C4-2B (cell line): ENCODE results near the gene TRIO.

ENCODE experiments used
- H3K27ac ChIP-seq: fragments of 450-650 bp; 2 replicates; pipeline ENCODE4 v1.5.1; 2017
- CTCF ChIP-seq: fragments of 450-650 bp; conservative IDR thresholded peaks from 2 replicates; pipeline ENCODE4 v1.5.1; 2017; ENCODE audit warnings: mild to moderate bottlenecking
- ZFX ChIP-seq: fragments of 450-650 bp; IDR thresholded peaks from 2 replicates; pipeline ENCODE4 v1.6.1; 2017

TRIO gene

GRCh38 chr5:14467251-14467650, 324.1 kb downstream of the TRIO start:
- TF ChIP-seq ZFX = no peak
- TF ChIP-seq CTCF = no peak
- no peak overlapping the region for H3K27ac ChIP-seq

GRCh38 chr5:14467886-14468285, 324.7 kb downstream of the TRIO start:
- no peak overlapping the region for H3K27ac ChIP-seq
- TF ChIP-seq ZFX = no peak
- no peak for TF ChIP-seq CTCF

- no peak overlapping the region for H3K27ac ChIP-seq
- no peak for TF ChIP-seq CTCF
- no peak for TF ChIP-seq ZFX
These were observed 326.6 kb downstream of the TRIO start for GRCh38 chr5:14469551-14470377.

GRCh38 chr5:14471507-14471906, 328.4 kb downstream of the TRIO start:
- H3K27ac ChIP-seq = no peak overlapping the region
- TF ChIP-seq CTCF = no peak

GRCh38 chr5:14472986-14473567, 329.9 kb downstream of the TRIO start:
- no peak overlapping the region for H3K27ac ChIP-seq
- TF ChIP-seq CTCF (no peak), ZFX (no peak)

GRCh38 chr5:14475045-14475444, 331.9 kb downstream of the TRIO start:
- H3K27ac ChIP-seq = no peak overlapping the region
- TF ChIP-seq ZFX (no peak), CTCF (no peak)

GRCh38 chr5:14476786-14477435, 333.8 kb downstream of the TRIO start:
- H3K27ac ChIP-seq = no peak overlapping the region
- TF ChIP-seq CTCF (no peak), ZFX (no peak)
